T-helper 22 cell (primary cell): ENCODE data around the gene POLR3K.
"Not testable (repeated sequence)": the region's sequence is repeated elsewhere in the genome, so short reads cannot be mapped to it uniquely, and the experiment has no call there.

Experiments used
- DNase-seq: peaks from one replicate; pipeline ENCODE4 v3.0.0-alpha.2; 2020; ENCODE audit warnings: low read depth

The POLR3K gene

GRCh38 chr16:42691-43090 lies 10.7 kb downstream of the POLR3K start:
- no peak for DNase-seq

- DNase-seq, result no peak
Observed at GRCh38 chr16:42069-42457, 11.3 kb downstream of the POLR3K start.

DNA sequence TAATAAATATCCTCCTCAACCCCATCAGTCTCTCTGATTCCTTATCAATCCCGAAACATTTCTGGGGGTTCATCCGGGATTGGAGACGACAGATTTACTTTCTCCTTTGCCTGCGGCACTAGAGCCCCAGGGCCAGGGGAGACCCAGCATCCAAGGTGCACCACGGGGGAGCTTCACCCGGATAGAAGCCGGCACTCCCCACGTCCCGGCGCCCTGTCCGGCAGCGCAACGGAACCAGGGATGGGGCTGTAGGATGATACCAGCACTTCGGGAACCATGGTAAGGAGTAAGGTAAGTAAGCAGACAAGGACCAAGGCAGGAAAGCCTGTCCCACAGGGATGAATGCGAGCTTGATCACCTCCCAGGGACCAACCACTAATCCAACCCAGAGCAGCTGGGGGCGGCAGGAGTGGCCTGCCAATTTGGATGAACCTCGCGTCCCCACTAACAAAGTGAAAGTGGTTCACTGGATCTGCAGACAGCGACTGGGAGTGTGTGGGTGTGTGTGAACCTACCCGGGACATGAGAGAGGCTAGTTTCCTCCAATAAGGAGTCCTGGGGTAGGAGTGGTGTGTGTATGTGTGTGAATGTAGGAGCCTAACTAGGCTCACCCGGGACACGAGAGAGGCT lies 11.9 kb downstream of the POLR3K start:
- DNase-seq, result no peak

GRCh38 chr16:38941-39892 lies 14.2 kb downstream of the POLR3K start:
- DNase-seq, result peak; percentile 11

- DNase-seq, result not testable (repeated sequence)
Observed at GRCh38 chr16:38206-38605, 15.2 kb downstream of the POLR3K start.

GRCh38 chr16:37511-37910 lies 15.9 kb downstream of the POLR3K start:
- no peak for DNase-seq

- DNase-seq, result no peak
Observed at GRCh38 chr16:36336-36984, 16.9 kb downstream of the POLR3K start.

DNA sequence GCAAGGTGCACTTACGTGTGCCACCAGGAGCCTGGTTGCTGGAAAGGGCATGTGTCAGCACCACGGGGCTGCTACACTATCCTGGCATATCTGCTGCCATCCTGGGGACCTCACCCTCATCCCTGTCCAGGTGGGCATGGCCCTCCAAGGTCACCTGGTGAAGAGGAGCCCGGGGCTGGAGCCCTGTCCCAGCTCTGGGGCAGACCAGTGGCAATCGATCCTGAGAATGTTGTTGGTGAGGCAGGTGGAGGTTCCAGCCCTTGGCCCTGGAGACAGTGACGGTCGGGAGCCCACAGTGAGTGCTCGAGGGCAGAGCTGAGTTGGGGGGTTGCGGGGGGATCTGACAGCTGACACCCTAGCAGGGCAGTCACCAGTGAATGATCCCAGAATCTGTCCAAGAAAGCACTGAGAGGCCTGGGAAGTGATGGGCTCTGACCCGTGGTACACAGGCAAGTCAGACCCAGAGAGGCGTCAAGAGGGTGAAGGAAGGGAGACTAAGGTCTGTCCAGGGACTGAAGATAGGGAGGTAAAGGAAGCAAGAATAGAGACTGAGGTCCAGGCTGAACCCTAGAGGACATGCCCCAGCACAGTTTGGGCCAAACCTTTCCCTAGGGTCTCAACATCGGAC lies 17.6 kb downstream of the POLR3K start:
- DNase-seq, result no peak

DNA sequence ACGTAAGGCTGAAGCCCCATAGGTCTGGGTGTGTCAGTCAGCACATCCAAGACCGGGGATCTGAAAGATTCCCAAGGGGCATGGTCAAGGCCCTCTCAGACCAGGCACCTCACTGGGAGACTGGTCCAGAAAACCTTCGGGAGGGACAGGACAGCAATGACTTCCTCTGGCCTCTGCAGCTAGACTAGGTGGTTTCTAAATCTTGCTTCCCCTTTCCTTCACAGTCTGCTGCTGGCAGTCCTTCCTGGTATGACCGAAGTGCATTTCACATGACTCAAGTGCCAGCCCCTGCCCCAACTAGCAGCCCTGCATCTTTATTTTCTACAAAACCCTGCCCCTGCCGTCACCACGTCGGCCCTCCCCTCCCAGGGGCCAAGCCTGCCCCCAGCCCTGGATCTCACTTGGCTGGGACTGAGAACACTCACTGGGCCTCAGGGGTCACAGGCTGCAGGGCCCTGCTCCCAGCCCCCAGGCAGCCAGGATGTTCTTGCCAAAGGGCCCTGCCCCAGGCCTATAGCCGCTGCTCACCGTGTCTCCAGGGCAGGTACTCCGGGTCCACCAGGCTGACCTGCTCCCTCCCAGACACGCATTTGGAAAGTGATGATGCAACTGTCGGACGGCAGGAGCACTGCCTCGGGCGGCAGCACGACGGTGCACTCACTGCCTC lies 18.3 kb downstream of the POLR3K start:
- no peak for DNase-seq

DNA sequence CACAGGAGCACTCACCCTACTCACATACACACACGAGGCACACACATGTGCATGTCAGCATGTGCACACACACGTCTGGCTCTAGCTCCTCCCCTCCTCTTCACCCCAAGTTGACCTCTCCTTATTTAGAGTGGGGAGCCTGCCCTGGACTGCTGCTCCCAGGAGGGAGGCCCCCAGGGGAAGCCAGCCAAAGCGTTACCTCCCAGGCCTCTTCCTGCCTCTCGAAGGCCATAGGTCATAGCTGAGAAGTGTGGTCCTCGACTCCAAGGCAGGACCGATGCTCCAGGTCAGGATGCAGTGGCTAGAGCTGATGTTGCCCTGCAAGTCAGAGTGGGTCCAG lies 18.8 kb downstream of the POLR3K start:
- no peak for DNase-seq

DNA sequence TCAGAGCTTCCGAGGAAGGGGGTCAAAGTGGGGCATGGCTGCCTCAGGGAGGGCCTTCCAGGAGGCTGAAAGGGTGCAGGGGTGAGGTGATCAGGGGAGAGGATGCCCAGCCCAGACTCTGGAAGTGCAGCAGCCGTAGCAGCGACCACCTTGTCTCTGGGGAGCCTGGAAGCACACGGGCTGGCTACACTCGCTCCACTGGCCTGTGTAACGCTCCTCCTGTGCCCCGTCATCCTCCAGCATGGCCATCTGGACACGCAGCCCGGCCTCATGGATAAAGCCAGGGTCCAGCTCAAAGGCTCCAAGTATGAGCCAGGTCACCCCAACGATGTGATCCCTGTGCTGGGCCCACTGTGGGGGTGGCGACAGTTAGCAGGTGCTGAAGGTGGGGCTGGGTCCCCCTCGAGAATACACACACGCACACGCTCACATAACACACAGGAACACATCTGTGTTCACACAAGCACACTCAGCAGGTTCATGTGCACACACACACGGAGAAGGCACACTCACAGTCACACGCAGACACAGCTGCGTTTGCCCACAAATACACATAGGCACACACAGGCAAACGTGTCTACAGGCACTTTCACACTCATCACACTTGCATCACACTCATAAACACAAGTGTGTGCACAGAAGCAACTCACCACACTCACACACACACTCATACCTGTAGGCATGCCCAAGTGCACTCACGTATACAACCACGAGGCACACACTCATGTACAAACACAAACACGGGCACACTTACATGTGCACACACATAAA lies 19.3 kb downstream of the POLR3K start:
- no peak for DNase-seq

DNA sequence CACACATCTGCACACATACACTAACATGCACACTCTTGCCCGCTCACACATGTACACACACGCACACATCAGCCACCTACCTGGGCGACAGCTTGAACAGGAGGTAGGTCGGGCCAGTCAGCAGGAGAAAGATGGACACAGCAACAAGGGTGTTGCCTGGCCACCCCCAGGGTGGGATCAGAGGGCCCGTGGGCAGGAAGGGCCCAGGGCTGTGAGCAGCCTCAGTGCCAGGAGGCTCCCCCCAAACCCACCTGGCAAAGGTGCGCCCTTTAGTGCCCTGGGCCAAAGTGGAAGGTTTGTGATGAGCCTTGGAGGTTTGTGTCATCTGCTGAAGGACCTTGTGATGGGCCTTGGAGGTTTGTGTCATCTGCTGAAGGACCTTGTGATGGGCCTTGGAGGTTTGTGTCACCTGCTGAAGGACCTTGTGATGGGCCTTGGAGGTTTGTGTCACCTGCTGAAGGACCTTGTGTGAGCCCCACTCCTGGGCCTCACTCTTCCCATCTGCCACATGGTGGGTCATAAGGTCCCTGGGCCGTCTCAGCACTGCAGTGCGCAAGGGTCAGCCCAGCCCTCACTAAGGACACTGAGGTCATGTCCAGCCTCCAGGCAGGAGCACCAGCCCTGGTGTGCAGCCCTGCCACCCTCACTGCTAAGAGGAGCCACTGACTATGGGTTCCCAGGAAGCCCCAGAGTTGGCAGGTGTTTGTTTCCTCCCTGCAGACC lies 20.1 kb downstream of the POLR3K start:
- not testable (repeated sequence) for DNase-seq

- not testable (repeated sequence) for DNase-seq
Observed at GRCh38 chr16:30627-31026, 22.8 kb downstream of the POLR3K start.

DNA sequence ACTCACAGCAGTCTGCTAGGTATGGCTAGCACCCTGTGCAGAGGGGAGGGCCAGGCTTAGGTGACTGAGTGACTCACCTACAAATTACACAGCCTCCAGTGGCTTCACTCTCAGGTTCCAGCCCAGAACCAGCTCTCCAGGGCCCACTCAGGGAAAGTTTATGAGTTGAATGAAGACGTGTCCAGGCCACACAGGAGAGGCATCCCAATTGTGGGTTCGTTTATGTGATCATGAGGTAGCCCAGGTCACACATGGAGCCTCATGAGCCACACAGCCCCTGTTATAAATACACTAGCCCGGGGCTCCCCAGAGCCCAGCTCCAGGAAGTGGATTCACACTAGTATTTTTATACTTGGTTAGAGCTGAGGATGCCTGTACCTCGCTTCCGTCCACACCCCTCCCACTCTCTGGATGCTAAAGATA lies 27.5 kb downstream of the POLR3K start:
- not testable (repeated sequence) for DNase-seq

- not testable (repeated sequence) for DNase-seq
Observed at GRCh38 chr16:24151-24550, 29.3 kb downstream of the POLR3K start.

DNA sequence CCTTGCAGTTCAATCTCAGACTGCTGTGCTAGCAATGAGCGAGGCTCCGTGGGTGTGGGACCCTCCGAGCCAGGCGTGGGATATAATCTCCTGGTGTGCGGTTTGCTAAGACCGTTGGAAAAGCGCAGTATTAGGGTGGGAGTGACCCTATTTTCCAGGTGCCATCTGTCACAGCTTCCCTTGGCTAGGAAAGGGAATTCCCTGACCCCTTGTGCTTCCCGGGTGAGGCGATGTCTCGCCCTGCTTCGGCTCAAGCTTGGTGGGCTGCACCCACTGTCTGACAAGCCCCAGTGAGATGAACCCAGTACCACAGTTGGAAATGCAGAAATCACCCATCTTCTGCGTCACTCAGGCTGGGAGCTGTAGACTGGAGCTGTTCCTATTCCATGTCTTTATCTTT lies 32.5 kb downstream of the POLR3K start:
- DNase-seq, result not testable (repeated sequence)

DNA sequence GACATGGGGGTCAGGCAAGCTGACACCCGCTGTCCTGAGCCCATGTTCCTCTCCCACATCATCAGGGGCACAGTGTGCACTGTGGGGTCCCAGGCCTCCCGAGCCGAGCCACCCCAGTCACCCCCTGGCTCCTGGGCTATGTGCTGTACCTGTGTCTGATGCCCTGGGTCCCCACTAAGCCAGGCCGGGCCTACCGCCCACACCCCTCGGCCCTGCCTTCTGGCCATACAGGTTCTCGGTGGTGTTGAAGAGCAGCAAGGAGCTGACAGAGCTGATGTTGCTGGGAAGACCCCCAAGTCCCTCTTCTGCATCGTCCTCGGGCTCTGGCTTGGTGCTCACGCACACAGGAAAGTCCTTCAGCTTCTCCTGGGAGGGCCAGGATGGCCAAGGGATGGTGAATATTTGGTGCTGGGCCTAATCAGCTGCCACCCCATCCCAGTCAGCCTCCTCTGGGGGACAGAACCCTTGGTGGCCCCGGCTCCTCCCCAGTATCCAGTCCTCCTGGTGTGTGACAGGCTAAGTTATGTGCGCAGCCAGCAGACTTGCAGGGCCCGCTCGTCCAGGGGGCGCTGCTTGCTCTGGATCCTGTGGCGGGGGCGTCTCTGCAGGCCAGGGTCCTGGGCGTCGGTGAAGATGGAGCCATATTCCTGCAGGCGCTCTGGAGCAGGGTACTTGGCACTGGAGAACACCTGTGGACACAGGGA lies 36.2 kb downstream of the POLR3K start:
- not testable (repeated sequence) for DNase-seq

DNA sequence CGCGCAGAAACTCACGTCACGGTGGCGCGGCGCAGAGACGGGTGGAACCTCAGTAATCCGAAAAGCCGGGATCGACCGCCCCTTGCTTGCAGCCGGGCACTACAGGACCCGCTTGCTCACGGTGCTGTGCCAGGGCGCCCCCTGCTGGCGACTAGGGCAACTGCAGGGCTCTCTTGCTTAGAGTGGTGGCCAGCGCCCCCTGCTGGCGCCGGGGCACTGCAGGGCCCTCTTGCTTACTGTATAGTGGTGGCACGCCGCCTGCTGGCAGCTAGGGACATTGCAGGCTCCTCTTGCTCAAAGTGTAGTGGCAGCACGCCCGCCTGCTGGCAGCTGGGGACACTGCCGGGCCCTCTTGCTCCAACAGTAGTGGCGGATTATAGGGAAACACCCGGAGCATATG lies 42.6 kb downstream of the POLR3K start:
- peak; percentile 77 for DNase-seq

DNA sequence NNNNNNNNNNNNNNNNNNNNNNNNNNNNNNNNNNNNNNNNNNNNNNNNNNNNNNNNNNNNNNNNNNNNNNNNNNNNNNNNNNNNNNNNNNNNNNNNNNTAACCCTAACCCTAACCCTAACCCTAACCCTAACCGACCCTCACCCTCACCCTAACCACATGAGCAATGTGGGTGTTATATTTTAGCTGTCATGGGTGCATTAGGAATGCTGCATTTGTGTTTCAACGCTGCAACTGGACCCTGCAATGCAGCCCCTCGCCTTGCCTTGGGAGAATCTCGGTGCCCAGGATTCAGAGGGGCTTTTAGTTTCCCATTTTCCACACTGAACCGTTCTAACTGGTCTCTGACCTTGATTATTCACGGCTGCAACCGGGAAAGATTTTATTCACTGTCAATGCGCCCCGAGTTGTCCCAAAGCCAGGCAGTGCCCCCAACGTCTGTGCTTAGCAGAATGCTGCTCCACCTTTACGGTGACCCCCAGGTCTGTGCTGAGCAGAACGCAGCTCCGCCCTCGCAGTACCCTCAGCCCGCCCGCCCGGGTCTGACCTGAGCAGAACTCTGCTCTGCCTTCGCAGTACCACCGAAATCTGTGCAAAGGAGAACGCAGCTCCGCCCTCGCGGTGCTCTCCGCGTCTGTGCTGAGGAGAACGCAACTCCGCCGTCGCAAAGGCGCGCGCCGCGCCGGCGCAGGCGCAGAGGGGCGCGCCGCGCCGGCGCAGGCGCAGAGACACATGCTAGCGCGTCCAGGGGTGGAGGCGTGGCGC lies 43.3 kb downstream of the POLR3K start:
- no peak for DNase-seq
